Peyer's patch (tissue), 4 donors: Measurements from ENCODE around the gene POMGNT2.

Source experiments
- POLR2A ChIP-seq, 2 donors: fragments of 450-650 bp; IDR thresholded peaks; one replicate each; pipeline ENCODE4 v1.5.1; 2017; ENCODE audit warnings: antibody characterized with exemption in 2 of 2, mild to moderate bottlenecking in 2 of 2, moderate library complexity in 2 of 2
- TF ChIP-seq, protein P1 (sequence below), 6 experiments: fragments of 450-650 bp in 4 of 6; fragments of 200-600 bp in 2 of 6; sonication (generic) in 1 of 6; IDR thresholded peaks; one replicate each; pipeline ENCODE4 v1.5.1; 2017 to 2019; ENCODE audit warnings: antibody characterized with exemption in 6 of 6, mild to moderate bottlenecking in 3 of 6, moderate library complexity in 1 of 6

GRCh38 chr3:43094381-43094780 is 11.5 kb downstream of the POMGNT2 start:
- TF ChIP-seq, protein P1, sequence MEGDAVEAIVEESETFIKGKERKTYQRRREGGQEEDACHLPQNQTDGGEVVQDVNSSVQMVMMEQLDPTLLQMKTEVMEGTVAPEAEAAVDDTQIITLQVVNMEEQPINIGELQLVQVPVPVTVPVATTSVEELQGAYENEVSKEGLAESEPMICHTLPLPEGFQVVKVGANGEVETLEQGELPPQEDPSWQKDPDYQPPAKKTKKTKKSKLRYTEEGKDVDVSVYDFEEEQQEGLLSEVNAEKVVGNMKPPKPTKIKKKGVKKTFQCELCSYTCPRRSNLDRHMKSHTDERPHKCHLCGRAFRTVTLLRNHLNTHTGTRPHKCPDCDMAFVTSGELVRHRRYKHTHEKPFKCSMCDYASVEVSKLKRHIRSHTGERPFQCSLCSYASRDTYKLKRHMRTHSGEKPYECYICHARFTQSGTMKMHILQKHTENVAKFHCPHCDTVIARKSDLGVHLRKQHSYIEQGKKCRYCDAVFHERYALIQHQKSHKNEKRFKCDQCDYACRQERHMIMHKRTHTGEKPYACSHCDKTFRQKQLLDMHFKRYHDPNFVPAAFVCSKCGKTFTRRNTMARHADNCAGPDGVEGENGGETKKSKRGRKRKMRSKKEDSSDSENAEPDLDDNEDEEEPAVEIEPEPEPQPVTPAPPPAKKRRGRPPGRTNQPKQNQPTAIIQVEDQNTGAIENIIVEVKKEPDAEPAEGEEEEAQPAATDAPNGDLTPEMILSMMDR (IDR thresholded peaks at IDR 0.05), result no peak
- TF ChIP-seq POLR2A (IDR thresholded peaks at IDR 0.05), result no peak
